Renal pelvis (tissue), 4 donors: ENCODE data around the gene PDE5A. TPM values are rescaled to one million over a fixed set of nuclear protein-coding genes. Genes with fewer than 3 reads are reported as not detected.
"Not testable (repeated sequence)": the region's sequence is repeated elsewhere in the genome, so short reads cannot be mapped to it uniquely, and the experiment has no call there.

ENCODE experiments used
- DNase-seq: peaks from one replicate; pipeline ENCODE4 v3.0.0-alpha.2; 2013
- polyA plus RNA-seq, 3 donors: library from polyadenylated mRNA; unstranded; fragments of 120-200 nt; gene quantifications; one replicate each; pipeline ENCODE4 v1.2.1, GENCODE V29; 2013; ENCODE audit not compliant: insufficient read length in 3 of 3

Gene PDE5A
- polyA plus RNA-seq, 3 donors, result 36.6 to 48.7 (median 40.5) TPM

DNA sequence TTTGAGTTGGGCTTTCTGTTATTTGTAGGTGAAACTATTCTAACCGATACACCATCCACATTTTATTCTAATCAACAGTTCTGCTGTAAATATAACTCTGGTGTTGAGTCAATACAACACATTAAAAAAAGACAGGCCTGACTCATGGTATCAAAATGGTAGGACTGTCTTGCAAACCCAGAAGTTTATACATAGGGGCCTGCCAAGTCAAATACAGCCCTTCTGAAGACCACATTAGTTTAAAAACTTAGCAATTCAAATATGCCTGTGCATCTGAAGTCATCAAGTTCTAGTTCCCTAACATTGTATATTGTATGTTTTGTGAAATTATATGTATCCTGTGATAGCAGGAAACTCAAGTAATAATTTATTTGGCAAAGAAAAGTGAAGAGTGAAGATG is 24.4 kb upstream of the PDE5A start:
- DNase-seq, result no peak

DNA sequence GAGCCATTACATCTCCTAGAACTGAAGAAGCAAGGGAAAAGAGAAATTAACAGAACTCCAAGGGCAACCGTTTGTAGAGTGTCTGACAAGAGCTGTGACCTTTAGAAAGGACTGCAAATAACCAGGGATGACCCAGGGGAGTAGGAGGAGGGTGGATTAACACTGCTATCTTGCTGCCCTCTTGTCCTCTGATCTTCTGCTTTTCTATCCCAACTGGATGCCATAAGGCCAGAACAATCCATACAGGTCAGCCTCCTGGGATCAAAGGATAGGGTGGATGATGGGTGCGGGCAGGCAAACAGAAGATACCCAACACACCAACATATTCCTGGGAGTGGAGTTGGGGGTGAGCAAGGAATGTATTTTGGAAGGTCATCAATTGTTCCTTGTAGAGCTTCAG is 19.8 kb upstream of the PDE5A start:
- DNase-seq, result no peak

DNA sequence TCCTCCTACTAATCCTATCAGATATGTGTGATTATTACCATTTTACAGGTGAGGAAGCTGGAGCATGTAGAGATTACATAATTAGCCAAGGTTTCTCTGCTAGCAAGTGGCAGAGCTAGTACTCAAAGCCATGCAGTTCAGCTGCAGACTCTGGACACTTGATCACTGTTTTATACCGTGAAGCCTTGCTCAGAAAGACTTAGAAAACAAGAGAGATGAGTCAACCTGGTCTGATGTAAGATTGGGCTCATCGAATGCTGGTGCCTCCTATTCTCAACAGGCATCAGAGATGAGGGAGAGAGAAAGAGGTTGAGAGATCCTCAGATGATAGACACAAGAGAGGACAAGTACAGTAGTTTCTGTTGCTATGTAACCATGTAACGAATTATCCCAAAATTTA is 19.0 kb upstream of the PDE5A start:
- no peak for DNase-seq

DNA sequence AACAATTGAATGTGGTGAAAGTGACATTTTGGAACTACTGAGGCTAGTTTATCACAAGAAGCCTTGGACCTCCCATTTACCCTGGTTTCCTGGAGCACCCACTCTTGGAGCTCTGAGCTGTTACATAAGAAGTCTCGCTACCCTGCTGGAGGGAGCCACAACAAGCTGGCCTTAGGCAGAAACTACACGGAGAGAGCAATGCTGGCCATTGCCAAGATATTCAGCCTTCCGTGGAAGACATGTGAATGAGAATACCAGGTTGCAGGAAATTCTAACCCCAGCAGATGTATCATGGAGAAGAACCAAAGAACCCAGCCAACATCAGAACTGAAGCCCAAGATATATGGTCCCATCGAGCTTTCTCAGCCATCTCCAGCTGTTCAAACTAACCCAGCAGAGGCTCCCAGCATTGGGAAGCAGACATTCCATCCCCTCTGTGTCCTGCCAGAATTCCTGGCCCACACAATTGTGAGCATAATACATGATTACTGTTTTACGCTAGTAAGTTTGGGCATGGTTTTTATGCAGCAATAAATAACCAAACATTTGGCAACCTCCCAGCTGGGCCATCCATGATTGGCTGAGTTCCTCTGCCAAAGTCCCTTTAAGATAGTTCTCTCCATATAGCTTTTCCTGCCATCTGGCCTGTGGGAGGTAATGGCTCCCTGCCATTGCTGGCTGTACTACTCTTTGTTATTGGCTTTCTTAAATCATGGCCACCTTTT is 17.9 kb upstream of the PDE5A start:
- no peak for DNase-seq

DNA sequence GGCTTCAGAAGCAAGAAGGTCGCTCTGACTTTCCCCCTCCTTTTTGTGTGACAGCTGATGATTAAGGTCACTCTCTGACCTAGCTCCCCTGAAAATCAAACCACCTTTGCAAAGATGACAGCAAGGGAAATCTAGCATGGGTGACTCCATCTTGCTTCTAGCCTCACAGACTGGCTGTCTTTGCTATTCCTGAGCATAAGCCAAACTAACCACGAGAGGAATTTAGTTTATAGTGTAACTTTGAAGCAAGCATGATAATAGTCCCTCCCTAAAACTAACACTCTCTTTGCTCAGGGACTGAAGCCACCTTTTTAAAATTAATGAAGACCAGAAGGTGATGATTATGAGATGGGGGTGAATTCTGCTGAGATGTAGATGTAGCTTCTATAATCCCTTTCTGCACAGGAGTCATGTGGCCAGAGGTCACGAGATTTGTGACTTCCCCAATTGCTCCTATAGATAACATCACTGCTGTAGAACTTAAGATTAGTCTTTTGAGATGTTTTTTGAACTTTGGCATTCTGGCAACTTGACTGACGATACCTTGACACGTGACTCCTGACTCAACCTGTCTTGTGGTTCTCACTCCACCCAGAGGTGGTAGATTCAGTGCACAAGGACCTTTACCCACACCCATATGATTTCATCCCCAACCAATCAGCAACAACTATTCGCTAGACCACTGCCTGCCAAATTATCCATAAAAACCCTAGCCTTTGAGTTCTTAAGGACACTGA is 14.9 kb upstream of the PDE5A start:
- DNase-seq, result no peak

DNA sequence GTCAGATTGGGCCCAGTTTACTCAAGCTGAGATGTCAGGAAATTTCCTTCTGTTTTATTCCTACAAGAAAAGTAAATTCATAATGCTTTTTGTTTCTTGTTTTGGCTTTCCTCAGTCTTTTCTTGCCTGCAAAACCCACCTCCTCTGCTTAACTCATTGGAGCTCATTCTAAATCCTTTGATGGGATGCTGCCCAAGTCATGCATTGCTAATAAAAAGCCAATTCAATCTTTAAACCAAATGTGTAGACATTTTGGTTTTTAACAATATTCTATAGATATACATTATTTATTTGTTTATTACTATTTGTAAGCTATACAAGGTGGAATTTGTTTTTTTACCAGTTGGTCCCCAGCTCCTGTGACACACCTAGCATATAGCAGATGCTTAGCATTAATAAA is 13.2 kb upstream of the PDE5A start:
- no peak for DNase-seq

DNA sequence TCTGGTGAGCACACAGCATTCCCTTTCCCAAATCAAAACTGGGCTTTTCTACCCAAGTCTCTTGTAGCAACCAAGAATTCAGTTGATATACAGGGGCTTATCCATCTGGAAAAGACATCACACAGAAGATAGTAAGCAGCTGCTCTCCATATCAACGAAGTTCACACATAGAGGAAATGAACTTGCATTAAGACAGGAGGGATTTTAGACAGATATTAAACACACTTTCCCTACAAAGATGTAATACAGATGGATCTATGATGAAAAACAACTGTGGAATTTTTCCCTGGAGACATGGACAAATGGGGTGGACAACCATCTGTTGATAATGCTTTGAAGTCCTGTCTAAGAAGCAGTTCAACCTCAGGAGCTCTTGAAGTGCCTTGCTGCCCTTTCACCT is 9.8 kb upstream of the PDE5A start:
- DNase-seq, result no peak

DNA sequence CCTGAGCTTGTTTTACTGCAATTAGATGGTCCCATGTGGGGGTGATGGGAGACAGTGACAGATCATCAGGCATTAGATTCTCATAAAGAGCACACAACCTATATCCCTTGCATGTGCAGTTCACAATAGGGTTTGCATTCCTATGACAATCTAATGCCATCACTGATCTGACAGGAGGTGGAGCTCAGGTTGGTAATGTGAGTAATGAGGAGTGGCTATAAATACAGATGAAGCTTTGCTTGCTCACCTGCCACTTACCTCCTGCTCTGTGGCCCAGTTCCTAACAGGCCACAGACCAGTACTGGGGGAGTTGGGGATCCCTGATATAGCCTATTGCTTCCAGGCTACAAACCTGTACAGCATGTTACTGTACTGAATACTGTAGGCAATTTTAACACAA is 8.2 kb upstream of the PDE5A start:
- DNase-seq, result not testable (repeated sequence)

DNA sequence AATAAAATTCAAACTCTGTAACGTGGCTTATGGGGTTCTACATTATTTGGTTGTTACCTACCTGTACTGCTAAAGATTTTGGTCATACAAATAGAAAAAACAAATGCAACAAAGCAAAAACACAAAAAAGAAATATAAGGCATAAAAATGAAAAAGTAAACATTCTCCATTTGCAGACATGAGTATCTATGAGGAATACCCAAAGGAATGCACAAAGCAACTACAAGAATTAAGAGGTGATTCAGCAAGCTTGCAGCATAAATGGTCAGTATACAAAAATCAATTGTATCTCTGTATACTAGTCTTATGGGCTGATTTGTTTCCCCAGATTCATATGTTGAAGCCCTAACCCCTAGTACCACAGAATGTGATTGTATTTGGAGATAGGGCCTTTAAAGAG is 3.6 kb upstream of the PDE5A start:
- no peak for DNase-seq

DNA sequence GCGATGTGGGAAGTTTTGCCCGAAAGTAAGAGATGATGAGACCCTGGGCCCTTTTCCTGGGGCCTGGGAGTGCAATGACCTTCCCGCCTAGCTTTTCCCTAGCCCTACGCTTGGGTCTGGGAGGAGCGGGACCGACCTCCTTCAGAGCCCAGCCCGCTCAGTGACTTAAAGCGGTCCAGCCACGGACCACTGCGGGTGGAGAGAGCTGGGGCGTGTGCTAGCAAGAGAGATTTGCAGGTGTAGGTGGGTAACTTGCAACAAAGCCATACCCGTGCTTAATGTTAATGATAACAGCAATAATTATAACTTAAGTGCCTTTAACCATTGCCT is 503 bp upstream of the PDE5A start:
- DNase-seq, result peak; percentile 37

DNA sequence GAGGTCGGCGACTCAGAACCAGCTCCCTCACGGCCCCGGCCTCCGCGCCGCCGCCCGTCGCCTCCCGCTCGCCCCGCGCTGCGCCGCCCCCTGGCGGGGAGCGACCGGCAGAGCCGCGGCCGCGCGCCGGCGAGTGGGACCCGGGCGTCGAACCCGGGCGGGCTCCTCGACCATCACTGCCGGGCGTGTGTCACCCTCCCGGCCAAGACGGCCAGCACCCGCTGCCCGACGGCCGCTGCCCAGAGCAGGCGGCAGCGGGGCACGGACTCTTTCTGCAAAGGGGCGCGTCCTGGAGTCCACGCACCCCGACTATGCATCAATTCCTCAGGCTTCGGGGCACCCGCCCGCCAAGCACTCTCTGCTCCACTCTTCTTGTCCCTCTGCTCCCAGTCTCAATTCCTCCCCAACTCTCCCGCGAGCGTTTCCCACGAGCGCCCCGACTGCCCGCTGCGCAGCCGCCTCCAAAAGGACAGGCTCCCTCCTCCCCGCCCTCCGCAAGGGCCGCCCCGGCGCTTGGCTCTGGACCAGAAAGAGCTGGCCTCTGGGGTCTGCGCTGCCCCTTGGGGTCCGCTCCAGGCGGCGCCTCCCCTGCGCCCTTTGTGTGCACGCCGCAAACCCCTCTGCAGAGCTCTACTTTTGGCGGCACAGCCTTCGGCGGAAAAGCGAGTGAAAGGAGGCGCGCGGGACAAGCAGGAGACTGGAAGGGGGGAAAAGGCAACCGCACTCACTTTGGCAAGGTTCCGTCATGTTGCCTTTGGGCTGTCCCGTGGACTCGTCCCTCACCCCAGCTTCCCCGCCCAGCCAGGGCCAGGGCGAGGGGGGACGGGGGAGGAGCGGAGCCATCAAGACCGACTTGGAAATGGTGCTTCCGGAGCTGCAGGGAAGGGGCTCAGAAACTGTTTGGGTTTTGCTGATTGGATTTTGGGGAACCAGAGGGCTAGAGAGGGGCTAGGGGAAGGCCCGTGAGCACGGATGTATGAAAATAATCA is 1.0 kb downstream of the PDE5A start:
- peak; percentile 79 for DNase-seq

DNA sequence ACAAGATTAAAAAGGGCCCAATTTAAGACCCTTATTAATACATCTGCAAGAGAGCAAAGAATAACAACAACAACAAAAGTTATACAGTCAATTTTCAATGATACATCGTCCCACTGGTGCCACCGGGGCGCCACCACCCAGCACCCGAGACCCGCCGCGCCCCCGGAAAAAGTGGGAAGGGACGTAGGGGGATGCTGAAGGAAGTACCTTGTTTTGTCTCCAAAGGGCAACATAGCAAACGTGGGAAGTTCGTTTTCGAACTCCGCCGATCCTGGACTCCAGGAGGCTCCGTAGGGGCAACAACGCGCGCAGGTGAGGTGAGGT is 1.7 kb downstream of the PDE5A start:
- DNase-seq, result no peak

DNA sequence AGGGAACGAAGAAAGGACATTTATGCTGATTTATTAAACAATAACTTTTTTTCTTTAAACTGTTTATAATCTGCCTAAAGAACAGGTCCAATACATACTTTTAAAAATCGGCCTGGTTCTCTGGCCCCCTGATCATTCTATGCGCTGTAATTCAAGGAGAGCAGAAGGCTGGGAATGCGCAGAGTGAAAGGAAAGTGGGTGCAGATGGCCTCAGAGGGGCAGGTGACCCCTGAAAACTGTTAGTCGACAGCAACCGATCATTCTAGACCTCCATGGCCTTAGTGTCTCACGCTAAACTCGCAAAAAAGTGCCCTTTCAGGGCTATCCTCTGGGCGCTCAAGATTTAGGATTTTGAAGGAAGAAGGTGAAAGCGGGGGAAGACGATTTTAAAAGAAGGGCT is 2.2 kb downstream of the PDE5A start:
- DNase-seq, result no peak

DNA sequence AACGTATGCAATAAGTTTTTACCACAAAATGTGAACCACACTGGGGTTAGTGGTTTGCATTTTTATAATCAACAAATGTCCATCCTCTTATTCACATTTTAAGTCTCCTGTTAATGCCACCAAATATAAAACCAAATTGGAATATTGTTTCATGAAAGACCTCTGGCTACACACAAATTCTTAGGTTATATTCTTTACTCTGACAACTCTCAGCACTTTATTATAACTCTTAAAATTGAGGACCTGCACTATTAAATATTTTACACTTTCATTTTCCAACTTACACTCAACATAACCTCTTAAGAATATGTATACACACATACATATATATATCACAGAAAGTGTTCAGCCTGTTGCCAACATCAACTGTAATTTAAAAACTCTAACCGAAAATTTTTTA is 2.8 kb downstream of the PDE5A start:
- DNase-seq, result no peak

DNA sequence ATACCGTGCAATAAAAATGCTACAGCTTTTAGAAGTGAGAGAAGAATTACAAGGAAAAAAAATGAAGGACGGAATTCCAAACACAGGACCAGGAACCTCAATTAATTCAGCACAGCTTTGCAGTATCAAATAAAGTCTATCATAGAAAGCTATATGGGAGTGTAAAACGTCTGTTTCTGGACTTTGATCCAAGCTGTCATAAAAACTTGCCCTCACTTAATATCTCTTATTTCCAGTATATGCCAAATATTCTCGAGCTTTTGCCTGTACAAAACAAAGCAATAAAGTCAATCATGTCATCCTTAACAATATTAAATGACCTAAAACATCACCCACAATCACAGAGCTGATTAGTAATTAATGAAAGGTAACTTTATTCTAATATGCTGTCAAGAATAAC is 4.2 kb downstream of the PDE5A start:
- DNase-seq, result no peak

DNA sequence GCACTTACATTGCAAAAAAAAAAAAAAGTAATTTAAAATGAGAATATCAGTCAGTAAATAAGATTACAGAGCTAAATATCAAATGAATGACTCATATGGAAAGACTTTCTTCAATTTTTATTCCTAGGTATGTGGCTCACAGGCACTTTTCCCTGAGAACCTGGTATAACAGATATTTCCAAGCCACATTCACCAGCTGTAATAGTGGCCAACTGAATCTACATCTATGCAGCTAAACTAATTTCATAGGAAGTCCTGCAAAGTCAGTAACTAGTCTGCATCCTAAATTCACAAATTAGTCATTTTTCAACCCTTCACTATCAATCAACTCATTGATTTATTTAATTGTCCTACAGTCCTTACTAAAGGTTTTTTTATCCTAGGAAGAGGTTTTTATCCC is 5.6 kb downstream of the PDE5A start:
- no peak for DNase-seq

DNA sequence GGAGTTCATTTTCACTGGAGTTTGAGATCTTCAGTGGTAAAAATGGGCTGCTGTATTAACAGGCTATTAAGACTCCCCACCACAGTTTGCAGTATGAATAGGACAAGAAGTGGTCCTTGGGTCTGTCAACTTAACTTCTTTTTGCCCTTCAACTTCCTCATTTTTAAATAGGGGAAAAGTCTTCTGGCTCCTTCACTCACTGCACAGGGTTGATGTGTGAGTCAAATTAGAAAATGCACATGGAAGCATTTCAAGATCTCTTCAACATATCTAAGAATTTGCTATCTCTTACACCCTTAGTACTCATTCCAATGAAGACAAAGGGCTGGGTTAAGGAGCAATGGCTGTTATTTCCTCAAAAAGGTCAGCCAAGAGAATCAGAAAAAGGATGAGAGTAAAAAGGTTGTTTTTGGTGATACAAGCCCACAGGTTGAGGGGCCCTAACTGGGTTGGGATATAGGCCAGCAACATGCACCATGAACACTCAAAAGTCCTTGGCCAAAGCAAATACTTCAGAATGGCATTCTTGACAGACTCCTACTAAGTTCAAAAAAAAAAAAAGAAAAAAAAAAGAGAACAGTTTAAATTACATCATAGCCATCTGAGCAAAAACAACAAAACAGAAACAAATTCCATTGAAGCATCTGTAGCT is 13.4 kb downstream of the PDE5A start:
- DNase-seq, result no peak

DNA sequence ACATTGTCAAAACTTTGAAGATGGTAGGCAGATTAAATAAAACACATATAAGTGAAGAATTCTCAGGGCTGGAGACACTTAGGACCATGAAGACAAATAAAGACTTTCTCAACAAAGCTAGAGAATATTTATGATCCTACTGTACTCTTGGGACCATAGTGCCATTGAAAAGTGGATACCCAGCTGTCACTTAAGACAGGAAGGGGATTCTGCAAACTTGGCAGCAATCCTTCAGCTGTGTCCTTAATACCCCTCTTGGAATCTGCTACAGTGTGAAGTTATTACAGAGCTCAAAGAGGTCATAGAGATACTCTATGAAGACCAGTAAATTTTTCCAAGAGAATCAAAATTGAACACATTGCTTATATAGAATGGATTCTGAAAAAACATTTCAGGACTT is 24.3 kb downstream of the PDE5A start:
- no peak for DNase-seq

DNA sequence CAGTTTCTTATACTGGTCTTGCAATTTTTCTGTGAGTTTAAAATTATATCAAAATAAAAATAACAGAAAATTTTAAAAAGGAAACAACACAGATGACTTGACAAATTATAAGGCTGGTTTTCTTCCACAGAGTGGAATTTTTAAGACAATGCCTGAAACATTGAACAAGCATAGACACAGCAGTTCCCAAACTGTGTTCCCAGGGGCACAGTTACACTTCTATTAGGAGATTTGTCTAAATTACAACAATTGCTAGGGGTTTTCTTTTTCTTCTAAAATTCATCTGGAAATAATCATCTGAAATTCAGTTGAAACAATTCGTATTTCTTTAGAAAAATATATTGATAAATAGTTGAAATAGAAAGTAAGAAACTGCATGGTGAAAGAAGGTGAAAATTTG is 26.2 kb downstream of the PDE5A start:
- no peak for DNase-seq

DNA sequence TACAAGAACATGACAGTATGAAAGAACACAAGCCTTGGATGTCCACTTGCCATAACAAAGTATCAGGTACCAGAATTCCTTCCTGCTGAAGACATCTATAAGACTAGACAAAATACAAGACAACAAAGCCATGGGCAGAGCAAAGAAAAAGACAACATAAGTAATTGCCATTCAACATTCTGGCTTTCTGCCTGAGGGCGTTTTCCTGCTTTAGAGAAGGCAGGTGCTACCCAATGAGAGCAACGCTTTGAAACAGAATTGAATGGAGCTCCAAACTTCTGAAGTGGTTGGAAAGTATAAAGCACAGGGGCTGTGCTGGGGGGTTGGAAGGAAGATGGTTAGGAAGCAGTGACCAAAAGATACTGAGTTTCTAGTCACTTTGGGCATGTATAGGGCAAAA is 30.1 kb downstream of the PDE5A start:
- DNase-seq, result no peak

DNA sequence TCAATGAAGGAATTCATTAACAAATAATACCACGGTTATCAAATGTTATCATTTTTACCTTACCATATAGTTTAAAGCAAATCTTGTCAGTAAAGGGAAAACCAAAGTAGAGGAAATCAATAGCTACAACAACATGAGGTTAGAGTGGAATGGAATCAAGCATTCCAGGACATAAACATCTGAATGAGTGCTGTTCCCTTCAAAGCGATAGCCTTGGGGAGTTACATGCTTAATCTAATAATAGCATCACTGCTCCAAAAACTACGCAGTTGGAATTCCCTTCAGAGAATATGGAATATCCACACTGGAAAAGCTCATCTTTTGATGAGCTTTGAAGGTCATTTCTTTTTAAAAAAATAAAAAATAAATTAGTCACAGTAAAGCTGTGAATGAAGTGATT is 31.2 kb downstream of the PDE5A start:
- no peak for DNase-seq

DNA sequence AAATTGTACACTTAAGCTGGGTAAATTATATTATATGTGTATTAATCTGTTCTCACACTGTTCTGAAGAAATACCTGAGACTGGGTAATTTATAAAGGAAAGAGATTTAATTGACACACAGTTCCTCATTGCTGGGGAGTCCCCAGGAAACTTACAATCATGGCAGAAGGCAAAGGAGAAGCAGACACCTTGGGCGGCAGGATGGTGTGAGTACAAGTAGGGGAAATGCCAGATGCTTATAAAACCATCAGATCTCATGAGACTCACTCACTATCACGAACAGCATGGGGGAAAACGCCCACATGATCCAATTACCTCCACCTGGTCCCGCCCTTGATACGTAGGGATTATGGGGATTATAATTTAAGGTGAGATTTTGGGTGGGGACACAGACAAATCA is 34.9 kb downstream of the PDE5A start:
- no peak for DNase-seq
